ENCODE measurements around the gene COL23A1. TPM values are rescaled to one million over a fixed set of nuclear protein-coding genes. Genes with fewer than 3 reads are reported as not detected.

Gene COL23A1
- total and polyA plus RNA-seq, 2 of the 8 experiments (the other 6 are each of a cell fraction or from before 2014, with no cell fraction given), result 3.1 to 4.7 TPM

DNA sequence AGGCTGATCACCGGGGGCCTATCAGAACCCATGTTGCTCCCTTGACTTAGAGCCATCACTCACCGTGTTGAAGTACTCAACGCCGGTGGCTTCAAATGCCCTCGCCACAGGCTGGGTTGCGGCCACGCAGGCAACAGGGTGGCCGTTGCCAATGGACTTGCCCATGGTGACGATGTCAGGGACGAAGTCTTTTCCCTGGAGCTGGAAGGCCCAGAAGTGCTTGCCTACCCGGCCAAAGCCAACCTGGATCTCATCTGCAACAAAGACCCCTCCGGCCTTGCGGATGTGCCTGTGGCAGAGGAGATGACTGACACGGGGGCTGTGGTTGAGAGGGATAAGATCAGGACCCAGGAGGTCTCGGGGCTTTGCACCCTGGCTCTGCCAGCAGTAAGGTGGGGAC, 367.9 kb downstream of the COL23A1 start (continued):
- TF ChIP-seq, protein P1, sequence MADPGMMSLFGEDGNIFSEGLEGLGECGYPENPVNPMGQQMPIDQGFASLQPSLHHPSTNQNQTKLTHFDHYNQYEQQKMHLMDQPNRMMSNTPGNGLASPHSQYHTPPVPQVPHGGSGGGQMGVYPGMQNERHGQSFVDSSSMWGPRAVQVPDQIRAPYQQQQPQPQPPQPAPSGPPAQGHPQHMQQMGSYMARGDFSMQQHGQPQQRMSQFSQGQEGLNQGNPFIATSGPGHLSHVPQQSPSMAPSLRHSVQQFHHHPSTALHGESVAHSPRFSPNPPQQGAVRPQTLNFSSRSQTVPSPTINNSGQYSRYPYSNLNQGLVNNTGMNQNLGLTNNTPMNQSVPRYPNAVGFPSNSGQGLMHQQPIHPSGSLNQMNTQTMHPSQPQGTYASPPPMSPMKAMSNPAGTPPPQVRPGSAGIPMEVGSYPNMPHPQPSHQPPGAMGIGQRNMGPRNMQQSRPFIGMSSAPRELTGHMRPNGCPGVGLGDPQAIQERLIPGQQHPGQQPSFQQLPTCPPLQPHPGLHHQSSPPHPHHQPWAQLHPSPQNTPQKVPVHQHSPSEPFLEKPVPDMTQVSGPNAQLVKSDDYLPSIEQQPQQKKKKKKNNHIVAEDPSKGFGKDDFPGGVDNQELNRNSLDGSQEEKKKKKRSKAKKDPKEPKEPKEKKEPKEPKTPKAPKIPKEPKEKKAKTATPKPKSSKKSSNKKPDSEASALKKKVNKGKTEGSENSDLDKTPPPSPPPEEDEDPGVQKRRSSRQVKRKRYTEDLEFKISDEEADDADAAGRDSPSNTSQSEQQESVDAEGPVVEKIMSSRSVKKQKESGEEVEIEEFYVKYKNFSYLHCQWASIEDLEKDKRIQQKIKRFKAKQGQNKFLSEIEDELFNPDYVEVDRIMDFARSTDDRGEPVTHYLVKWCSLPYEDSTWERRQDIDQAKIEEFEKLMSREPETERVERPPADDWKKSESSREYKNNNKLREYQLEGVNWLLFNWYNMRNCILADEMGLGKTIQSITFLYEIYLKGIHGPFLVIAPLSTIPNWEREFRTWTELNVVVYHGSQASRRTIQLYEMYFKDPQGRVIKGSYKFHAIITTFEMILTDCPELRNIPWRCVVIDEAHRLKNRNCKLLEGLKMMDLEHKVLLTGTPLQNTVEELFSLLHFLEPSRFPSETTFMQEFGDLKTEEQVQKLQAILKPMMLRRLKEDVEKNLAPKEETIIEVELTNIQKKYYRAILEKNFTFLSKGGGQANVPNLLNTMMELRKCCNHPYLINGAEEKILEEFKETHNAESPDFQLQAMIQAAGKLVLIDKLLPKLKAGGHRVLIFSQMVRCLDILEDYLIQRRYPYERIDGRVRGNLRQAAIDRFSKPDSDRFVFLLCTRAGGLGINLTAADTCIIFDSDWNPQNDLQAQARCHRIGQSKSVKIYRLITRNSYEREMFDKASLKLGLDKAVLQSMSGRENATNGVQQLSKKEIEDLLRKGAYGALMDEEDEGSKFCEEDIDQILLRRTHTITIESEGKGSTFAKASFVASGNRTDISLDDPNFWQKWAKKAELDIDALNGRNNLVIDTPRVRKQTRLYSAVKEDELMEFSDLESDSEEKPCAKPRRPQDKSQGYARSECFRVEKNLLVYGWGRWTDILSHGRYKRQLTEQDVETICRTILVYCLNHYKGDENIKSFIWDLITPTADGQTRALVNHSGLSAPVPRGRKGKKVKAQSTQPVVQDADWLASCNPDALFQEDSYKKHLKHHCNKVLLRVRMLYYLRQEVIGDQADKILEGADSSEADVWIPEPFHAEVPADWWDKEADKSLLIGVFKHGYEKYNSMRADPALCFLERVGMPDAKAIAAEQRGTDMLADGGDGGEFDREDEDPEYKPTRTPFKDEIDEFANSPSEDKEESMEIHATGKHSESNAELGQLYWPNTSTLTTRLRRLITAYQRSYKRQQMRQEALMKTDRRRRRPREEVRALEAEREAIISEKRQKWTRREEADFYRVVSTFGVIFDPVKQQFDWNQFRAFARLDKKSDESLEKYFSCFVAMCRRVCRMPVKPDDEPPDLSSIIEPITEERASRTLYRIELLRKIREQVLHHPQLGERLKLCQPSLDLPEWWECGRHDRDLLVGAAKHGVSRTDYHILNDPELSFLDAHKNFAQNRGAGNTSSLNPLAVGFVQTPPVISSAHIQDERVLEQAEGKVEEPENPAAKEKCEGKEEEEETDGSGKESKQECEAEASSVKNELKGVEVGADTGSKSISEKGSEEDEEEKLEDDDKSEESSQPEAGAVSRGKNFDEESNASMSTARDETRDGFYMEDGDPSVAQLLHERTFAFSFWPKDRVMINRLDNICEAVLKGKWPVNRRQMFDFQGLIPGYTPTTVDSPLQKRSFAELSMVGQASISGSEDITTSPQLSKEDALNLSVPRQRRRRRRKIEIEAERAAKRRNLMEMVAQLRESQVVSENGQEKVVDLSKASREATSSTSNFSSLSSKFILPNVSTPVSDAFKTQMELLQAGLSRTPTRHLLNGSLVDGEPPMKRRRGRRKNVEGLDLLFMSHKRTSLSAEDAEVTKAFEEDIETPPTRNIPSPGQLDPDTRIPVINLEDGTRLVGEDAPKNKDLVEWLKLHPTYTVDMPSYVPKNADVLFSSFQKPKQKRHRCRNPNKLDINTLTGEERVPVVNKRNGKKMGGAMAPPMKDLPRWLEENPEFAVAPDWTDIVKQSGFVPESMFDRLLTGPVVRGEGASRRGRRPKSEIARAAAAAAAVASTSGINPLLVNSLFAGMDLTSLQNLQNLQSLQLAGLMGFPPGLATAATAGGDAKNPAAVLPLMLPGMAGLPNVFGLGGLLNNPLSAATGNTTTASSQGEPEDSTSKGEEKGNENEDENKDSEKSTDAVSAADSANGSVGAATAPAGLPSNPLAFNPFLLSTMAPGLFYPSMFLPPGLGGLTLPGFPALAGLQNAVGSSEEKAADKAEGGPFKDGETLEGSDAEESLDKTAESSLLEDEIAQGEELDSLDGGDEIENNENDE (IDR thresholded peaks at IDR 0.05; ENCODE audit: insufficient replicate concordance, low read length), result no peak
- no peak for TF ChIP-seq BCL11A (IDR thresholded peaks at IDR 0.05; ENCODE audit: low read depth in 2 of 2, low read length in 2 of 2)
- no peak for TF ChIP-seq CEBPB (IDR thresholded peaks at IDR 0.05; ENCODE audit: low read depth, low read length)
- TF ChIP-seq EGR1 (IDR thresholded peaks at IDR 0.05; ENCODE audit: borderline replicate concordance, low read depth, low read length), result no peak
- no peak for TF ChIP-seq KDM5A (IDR thresholded peaks at IDR 0.05; ENCODE audit: low read length)
- no peak for TF ChIP-seq TAF1 (IDR thresholded peaks at IDR 0.05; ENCODE audit: low read depth, low read length)
- TF ChIP-seq SAP30 (IDR thresholded peaks at IDR 0.05; ENCODE audit: insufficient read depth, insufficient replicate concordance, low read length), result no peak
- TF ChIP-seq RNF2 (IDR thresholded peaks at IDR 0.05; ENCODE audit: borderline replicate concordance, low read depth, low read length, missing control alignments, poor library complexity, severe bottlenecking), result no peak
- TF ChIP-seq EP300 (IDR thresholded peaks at IDR 0.05; ENCODE audit: borderline replicate concordance in 1 of 2, low read depth in 2 of 2, low read length in 2 of 2), result no peak
- no peak for TF ChIP-seq SIRT6 (IDR thresholded peaks at IDR 0.05; ENCODE audit: low read length)
- no peak for TF ChIP-seq POLR2AphosphoS5 (IDR thresholded peaks at IDR 0.05; ENCODE audit: low read depth, low read length)

Data from H1 (cell line).